Adipose tissue (tissue), 3 donors: ENCODE results near the gene NOL4L. TPM values are rescaled to one million over a fixed set of nuclear protein-coding genes. Genes with fewer than 3 reads are reported as not detected.

Source experiments
- H3K27ac ChIP-seq: one replicate; pipeline ENCODE4 v1.5.1; 2013; ENCODE audit warnings: low read depth, low read length
- whole genome bisulfite sequencing, 3 donors: extraction: QIAGEN DNeasy Blood & Tissue Kit; methylation state at CpG; one replicate each; pipeline ENCODE4 v1.1.7; 2013; 5-methylcytosine and 5-hydroxymethylcytosine counted together
- polyA plus RNA-seq, 3 donors: library from polyadenylated mRNA; stranded (reverse); fragments of 200-250 nt; gene quantifications; one replicate each; pipeline ENCODE4 v1.2.3, GENCODE V29; 2013
- donor health status: healthy with polysubstance abuse.
- donor health status: Bipolar disorder and iron deficiency.
- donor health status: healthy.

Gene NOL4L
- polyA plus RNA-seq, 3 donors = 5.3 to 9.9 (median 7.6) TPM

DNA sequence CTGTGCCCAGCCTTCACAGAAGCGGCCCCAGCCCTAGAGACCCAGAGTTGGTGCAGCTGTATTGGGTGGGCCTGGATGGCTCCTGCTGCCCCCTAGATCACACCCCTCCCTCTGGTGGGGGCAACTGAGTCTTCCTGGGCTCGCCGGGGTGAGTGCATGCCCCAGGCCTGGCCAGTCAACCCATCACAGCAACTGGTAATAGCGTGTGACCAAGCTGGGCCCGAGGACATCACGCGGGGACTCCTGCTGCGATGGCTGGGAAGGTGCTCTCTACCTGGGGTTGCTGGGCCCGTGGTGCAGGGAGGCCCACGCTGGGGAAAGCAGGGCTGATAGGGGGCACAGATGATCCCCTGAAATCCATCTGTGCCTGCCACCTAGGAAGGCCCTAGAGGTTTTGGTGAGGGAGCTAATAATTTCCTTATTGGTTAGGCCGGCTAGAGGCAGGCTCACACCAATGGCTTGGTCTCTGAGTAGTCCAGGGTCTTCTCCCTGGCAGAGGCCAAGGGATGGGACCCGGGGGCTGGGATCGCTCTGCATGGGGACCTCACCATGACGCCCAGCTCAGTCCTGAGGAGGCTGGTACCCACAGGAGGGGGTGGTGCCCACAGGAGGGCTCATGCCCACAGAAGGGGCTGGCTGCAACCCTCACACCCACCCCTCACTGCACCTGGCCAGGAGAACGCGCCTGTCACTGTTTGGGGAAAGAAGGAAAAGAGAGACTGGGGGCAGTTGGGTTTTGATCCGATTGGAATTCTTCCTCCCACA is 123.1 kb downstream of the NOL4L start:
- WGBS, 3 donors = 87 to 93% (median 91%) methylated on average over 17 of the region's 17 CpGs
- no peak overlapping the region for H3K27ac ChIP-seq

- no peak overlapping the region for H3K27ac ChIP-seq
- WGBS, 3 donors = 93 to 94% (median 94%) methylated on average over 24 of the region's 24 CpGs
Observed at GRCh38 chr20:32460683-32461320, 124.3 kb downstream of the NOL4L start.

DNA sequence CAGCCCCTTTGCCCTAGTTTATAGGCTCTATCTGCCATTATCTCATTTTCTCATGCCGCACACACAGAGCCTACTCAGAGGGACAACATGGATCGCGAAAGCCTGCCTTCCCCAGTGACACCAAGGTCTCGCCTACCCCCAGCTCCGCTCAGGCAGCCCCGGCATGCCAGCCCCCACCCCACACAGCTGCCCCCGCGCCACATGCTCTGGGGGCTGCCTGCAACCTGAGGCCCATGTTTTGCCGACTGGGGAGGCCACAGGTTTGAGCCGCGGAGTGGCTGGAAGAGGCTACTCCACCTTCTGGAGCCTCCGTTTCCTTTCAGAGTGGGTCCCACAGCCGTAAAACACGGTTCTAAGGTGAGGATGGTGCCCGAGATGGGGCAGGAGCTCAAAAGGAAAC is 124.9 kb downstream of the NOL4L start:
- 81 to 89% (median 84%) methylated on average over 15 of the region's 15 CpGs for WGBS, 3 donors
- no peak overlapping the region for H3K27ac ChIP-seq

DNA sequence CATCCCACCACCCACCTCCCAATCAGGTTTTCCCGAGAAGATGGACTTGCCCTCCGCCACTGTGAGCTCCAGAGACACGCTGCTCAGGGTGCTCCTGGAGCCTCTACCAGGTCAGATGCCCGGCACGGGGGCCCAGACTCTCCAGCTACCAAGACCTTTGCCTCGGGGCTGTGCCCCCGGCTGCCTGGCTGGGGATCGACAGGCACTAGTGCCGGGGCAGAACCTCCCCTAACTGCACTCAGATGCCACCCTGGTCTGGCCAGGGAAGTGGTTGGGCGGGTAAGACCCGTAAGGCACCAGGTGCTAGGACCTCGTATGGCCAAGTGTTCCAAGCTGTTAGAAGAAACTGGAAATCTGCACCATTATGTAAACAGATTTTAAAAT is 126.3 kb downstream of the NOL4L start:
- WGBS, 3 donors = 69 to 89% (median 85%) methylated on average over 12 of the region's 12 CpGs
- no peak overlapping the region for H3K27ac ChIP-seq

GRCh38 chr20:32458061-32458836 is 126.9 kb downstream of the NOL4L start:
- no peak overlapping the region for H3K27ac ChIP-seq
- WGBS, 3 donors = 60 to 88% (median 85%) methylated on average over 9 to 10 of the region's 10 CpGs

DNA sequence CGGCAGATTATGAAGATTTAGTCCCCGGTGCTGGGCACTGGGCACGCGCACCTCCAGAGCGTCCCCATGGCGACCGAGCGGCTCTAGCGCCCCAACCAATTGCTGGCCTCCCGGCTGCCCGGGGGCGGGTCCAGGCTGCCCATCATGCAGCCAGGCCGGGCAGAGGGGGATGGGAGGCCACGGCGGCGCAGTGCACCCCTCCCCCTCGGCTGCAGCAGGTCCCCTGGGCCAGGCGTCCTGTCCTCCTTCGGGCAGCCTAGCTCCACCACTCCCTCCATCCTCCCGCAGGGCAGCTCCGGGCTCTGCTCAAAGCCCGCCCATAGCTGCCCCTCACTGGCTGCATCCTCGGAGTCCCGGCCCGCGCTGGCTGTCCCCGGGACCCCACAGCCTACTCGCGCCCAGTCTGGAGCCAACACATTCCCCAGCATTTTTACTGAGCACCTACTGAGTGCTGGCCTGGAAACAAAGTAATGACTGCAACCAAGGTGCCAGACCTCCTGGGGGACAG is 127.6 kb downstream of the NOL4L start:
- H3K27ac ChIP-seq = no peak overlapping the region

GRCh38 chr20:32456869-32457478 is 128.2 kb downstream of the NOL4L start:
- no peak overlapping the region for H3K27ac ChIP-seq
- 11 to 34% (median 33%) methylated on average over 32 to 36 of the region's 36 CpGs for WGBS, 3 donors

More for the DNA sequence above, 127.6 kb downstream of the NOL4L start:
- WGBS, 3 donors = 13 to 30% (median 21%) methylated on average over 23 to 29 of the region's 29 CpGs

GRCh38 chr20:32455901-32456701 is 129.0 kb downstream of the NOL4L start:
- no peak overlapping the region for H3K27ac ChIP-seq

DNA sequence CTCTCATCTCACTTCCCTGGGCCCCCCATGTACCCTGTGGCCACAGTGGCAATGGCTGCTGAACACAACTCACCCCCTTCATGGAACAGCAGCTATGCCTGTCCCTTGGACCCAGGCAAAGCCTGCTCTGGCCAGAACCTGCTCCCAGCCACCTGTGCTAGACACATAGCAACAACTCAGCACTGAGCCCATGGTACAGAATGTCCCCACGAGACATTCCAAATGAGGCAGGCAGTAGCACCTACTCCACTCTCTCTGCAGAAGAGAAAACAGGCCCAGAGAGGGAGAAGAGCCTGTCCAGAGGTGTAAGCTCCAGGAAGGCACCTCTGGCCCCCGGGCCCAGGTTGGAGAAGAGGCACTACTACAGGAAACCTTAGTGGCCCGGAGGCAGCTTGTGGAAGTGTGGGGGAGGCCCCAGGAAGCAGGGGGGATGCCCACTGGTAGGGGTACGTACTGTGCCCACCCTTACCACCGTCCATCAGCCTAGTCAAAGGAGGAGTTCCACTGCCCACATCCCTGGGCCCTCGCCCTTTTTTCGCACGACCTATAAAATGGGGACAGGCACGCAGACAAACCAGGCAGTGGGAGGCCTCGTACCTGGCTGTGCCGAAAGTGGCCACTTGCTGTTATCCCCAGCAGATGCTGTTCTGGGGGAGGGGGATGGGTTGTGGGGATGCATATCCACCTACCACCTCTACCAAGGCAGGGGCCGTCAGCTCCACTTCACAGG is 129.8 kb downstream of the NOL4L start:
- no peak overlapping the region for H3K27ac ChIP-seq
- 81 to 89% (median 84%) methylated on average over 12 of the region's 12 CpGs for WGBS, 3 donors

More at GRCh38 chr20:32455901-32456701, 129.0 kb downstream of the NOL4L start:
- 87 to 93% (median 90%) methylated on average over 33 to 35 of the region's 35 CpGs for WGBS, 3 donors

DNA sequence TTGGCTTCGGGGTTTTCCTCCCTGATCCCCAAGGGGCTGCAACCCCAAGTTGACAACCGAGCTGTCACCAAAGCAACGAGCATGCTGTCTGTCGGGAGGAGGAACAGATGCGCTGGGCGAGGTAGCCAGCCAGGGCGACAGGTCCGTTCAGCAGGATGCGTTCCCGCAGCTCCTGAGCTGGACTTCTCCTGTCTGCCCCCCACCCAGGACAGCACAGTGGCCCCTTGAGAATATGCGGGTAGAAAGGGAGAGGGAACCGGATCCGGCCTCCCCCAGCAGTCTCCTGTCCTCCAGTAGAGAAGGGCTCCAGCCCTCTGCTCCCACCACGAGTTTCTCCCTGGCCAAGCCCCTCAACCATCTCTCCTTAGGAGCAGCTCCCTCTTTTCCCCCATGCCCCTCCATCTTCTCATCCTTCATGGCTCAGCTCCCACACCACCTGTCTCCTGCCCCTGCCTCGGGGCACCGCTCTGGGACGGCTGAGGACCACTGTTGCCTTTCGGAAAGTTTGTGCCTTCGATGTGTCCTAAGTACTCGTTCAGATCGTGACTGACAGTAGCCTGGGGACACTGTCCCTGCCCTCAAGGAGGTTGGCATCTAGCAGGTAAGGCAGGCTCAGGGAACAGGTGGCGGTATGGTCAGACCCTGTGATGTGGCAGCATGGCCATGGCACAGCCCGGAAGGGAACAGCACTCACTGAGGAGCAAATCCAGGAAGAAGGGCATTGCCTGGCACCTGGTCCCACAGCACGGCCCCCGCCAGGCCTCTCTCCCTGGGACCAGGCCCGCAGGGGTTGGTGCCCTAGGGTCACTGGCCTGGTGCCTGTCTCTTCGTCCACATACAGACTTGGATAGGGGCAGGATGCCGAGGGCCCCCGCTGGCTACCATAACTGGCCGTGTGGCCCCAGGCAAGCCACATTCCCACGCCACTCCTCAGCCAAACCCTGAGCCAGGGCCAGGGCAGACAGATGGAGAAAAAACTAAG is 130.7 kb downstream of the NOL4L start:
- WGBS, 3 donors = 82 to 87% (median 84%) methylated on average over 31 of the region's 31 CpGs
- H3K27ac ChIP-seq = no peak overlapping the region

GRCh38 chr20:32453467-32454163 is 131.5 kb downstream of the NOL4L start:
- no peak overlapping the region for H3K27ac ChIP-seq
- WGBS, 3 donors = 85 to 87% (median 86%) methylated on average over 28 of the region's 28 CpGs

- no peak overlapping the region for H3K27ac ChIP-seq
- WGBS, 3 donors = 90 to 95% (median 94%) methylated on average over 24 of the region's 24 CpGs
Observed at GRCh38 chr20:32452776-32453466, 132.2 kb downstream of the NOL4L start.

DNA sequence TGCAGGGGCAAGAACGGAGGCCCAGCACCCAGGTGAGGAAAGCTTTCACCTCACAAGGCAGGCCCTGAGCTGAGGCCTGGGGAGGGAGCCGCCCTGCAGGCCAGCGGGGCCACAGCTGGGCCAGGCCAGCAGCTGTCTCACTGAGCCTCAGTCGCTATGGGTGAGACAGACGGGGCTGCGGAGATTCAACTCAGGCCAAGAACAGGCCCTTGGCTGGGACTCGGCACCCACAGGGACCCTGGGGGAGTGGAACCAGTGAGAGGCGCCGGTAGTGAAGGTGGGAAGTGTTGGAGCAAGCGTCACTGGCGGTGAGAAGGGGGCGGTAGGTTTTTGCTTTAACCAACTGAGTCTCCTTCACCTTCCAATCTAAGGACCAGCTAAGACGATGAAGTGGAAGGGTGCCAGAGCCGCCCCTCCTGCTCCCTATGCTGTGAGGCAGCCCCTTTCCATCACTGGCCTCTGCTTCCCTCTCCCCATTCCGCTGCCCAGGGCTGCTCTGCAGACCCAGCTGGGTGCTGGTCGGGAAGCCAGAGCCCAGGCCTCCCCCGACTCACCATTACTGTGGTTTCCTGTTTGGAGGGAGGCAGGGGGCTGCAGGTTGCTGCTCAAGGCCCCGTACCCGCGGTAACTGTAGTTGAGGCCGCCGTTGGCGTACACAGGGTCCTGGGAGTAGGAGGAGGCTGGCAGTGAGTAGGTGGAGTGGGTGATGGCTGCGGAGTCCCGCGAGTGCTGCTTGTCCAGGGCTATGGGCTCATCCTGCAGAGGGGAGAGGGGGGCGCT is 133.3 kb downstream of the NOL4L start:
- H3K27ac ChIP-seq = no peak overlapping the region
- WGBS, 3 donors = 68 to 77% (median 72%) methylated on average over 26 to 27 of the region's 27 CpGs

- WGBS, 3 donors = 81 to 88% (median 82%) methylated on average over 8 of the region's 8 CpGs
Observed at GRCh38 chr20:32451340-32451681, 133.8 kb downstream of the NOL4L start.

More at GRCh38 chr20:32451340-32451681, 133.8 kb downstream of the NOL4L start:
- H3K27ac ChIP-seq = no peak overlapping the region
